Measurements from ENCODE around the gene MYL3. TPM values are rescaled to one million over a fixed set of nuclear protein-coding genes. Genes with fewer than 3 reads are reported as not detected.

Gene MYL3
- total and polyA plus RNA-seq, 2 of the 4 experiments (the other 2 are of a cell fraction) = 0.09 TPM; not detected in 1

DNA sequence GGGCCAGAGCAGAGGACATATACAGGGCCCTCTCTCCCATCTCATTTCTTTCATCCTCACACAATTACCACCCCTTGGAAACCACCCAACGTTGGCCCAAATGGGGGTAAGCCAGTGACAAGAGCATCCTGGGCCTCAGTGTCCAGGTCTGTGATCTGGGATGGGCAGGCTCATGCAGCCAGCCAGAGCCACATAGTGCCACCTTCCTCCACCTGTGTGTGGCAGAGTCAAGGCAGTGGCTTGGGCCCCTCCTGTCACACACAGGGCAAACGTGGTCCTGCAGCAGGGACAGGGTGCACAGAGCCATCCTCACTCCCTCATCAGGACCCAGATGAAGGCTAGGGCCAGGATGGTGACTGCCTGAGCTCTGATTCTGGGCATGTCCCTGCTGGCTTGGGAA lies 2.3 kb upstream of the MYL3 start:
- Histone ChIP-seq H4K8ac (ENCODE audit: low read depth in 2 of 2, low read length in 2 of 2) (no peak overlapping the region), H3K4me1 (ENCODE audit: control insufficient read depth, insufficient read depth, low read length) (no peaks in the 10 kb centered on the region; the same call in 1 of the 2 replicates), H3K79me1 (ENCODE audit: low read depth in 1 of 2, low read length in 2 of 2) (no peaks in the 10 kb centered on the region), H2BK120ac (ENCODE audit: low read depth, low read length) (no peak overlapping the region), H4K20me1 (ENCODE audit: insufficient read depth, low read length) (no peaks in the 10 kb centered on the region), H4K5ac (ENCODE audit: low read depth, low read length) (no peak overlapping the region), H2AK9ac (replicated peaks; ENCODE audit: low read depth, low read length, poor library complexity) (no peak overlapping the region), H2BK15ac (ENCODE audit: low read depth, low read length) (no peak overlapping the region), H3K27ac (ENCODE audit: insufficient read depth, low read length) (no peak overlapping the region), H2BK5ac (ENCODE audit: low read depth, low read length, poor library complexity, severe bottlenecking) (no peak overlapping the region), H3K9ac (ENCODE audit: low read depth, low read length) (no peak overlapping the region), H3K4ac (ENCODE audit: low read depth, low read length) (no peak overlapping the region), H3K14ac (replicated peaks; ENCODE audit: low read depth, low read length) (no peak overlapping the region), H3K36me3 (ENCODE audit: control insufficient read depth, insufficient read depth, low read length) (no peaks in the 10 kb centered on the region), H3K23ac (ENCODE audit: low read depth, low read length) (no peak overlapping the region), H3K9me3 (ENCODE audit: control insufficient read depth, insufficient read depth, low read length) (no peaks in the 10 kb centered on the region), H3K27me3 (ENCODE audit: control insufficient read depth, insufficient read depth, low read length) (peaks cover 34% of the 10 kb centered on the region), H2BK20ac (ENCODE audit: low read depth, low read length) (no peak overlapping the region), H2AFZ (replicated peaks; ENCODE audit: low read length, poor library complexity) (no peak overlapping the region), H3K56ac (ENCODE audit: extremely low read depth, insufficient read depth, low read length) (no peak overlapping the region), H3K9me1 (ENCODE audit: insufficient read depth, low read length) (no peaks in the 10 kb centered on the region; the same call in 1 of the 2 replicates), H3K4me2 (ENCODE audit: low read depth, low read length) (no peak overlapping the region), H3K4me3 (ENCODE audit: insufficient read depth, low read depth, low read length) (no peak overlapping the region), H4K91ac (ENCODE audit: insufficient read depth, low read depth, low read length) (no peak overlapping the region), H2AK5ac (ENCODE audit: low read depth, low read length) (no peak overlapping the region), H3K18ac (ENCODE audit: low read depth, low read length) (no peak overlapping the region)
- no peak for DNase-seq
- POLR2A ChIA-PET (ENCODE audit: unreplicated experiment) = no interaction called here
- CTCF ChIA-PET = no interaction called here
- dilution Hi-C loops (cut with HindIII; ENCODE audit: low sequenced_read_pairs, unreplicated experiment) (no loop called here), in situ Hi-C loops (cut with MboI; ENCODE audit: low sequenced_read_pairs) (no loop called here), intact Hi-C loops (cut with micrococcal nuclease) (loop anchor here (5.0 kb wide), 1 partner anchor 507 kb away; no protein-coding TSS in a partner anchor)
- WGBS, 2 experiments (ENCODE audit: extremely low coverage in 2 of 2, insufficient read length in 1 of 2) = no CpG with 5 or more reads among the region's 2 CpGs
- TF ChIP-seq BHLHE40 (IDR thresholded peaks at IDR 0.05; ENCODE audit: low read depth, low read length) = no peak
- no peak for TF ChIP-seq SMC3 (IDR thresholded peaks at IDR 0.05; ENCODE audit: low read depth, low read length)
- TF ChIP-seq, protein P1, sequence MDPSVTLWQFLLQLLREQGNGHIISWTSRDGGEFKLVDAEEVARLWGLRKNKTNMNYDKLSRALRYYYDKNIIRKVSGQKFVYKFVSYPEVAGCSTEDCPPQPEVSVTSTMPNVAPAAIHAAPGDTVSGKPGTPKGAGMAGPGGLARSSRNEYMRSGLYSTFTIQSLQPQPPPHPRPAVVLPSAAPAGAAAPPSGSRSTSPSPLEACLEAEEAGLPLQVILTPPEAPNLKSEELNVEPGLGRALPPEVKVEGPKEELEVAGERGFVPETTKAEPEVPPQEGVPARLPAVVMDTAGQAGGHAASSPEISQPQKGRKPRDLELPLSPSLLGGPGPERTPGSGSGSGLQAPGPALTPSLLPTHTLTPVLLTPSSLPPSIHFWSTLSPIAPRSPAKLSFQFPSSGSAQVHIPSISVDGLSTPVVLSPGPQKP (IDR thresholded peaks at IDR 0.05; ENCODE audit: borderline replicate concordance, low read depth, low read length) = no peak
- TF ChIP-seq FOS (IDR thresholded peaks at IDR 0.05; ENCODE audit: low read depth, low read length) = no peak
- TF ChIP-seq MAFK (IDR thresholded peaks at IDR 0.05; ENCODE audit: low read depth, low read length) = no peak
- TF ChIP-seq RFX5 (IDR thresholded peaks at IDR 0.05; ENCODE audit: low read depth, low read length) = no peak
- no peak for TF ChIP-seq RAD21 (IDR thresholded peaks at IDR 0.05; ENCODE audit: low read length)
- no peak for TF ChIP-seq CEBPB (IDR thresholded peaks at IDR 0.05; ENCODE audit: low read depth, low read length)
- TF ChIP-seq POLR2A (IDR thresholded peaks at IDR 0.05; ENCODE audit: low read depth, low read length) = no peak
- TF ChIP-seq RCOR1 (IDR thresholded peaks at IDR 0.05; ENCODE audit: insufficient replicate concordance, low read length) = no peak
- TF ChIP-seq MAZ (IDR thresholded peaks at IDR 0.05; ENCODE audit: borderline replicate concordance, low read depth, low read length) = no peak
- TF ChIP-seq CHD1 (IDR thresholded peaks at IDR 0.05; ENCODE audit: low read depth, low read length) = no peak
- TF ChIP-seq, protein P2, sequence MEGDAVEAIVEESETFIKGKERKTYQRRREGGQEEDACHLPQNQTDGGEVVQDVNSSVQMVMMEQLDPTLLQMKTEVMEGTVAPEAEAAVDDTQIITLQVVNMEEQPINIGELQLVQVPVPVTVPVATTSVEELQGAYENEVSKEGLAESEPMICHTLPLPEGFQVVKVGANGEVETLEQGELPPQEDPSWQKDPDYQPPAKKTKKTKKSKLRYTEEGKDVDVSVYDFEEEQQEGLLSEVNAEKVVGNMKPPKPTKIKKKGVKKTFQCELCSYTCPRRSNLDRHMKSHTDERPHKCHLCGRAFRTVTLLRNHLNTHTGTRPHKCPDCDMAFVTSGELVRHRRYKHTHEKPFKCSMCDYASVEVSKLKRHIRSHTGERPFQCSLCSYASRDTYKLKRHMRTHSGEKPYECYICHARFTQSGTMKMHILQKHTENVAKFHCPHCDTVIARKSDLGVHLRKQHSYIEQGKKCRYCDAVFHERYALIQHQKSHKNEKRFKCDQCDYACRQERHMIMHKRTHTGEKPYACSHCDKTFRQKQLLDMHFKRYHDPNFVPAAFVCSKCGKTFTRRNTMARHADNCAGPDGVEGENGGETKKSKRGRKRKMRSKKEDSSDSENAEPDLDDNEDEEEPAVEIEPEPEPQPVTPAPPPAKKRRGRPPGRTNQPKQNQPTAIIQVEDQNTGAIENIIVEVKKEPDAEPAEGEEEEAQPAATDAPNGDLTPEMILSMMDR (conservative IDR thresholded peaks at IDR 0.05; ENCODE audit: low read depth, low read length) = no peak
- BruUV-seq (replicated peaks) = no TSS peak
- ATAC-seq (ENCODE audit: low read depth) = no peak
